Measurements from ENCODE around the gene TMEM123.
"Not testable (repeated sequence)": the region's sequence is repeated elsewhere in the genome, so short reads cannot be mapped to it uniquely, and the experiment has no call there.

Gene TMEM123

GRCh38 chr11:102389253-102389652, 63.3 kb downstream of the TMEM123 start:
- DNase-seq: no peak

GRCh38 chr11:102387043-102387781, 65.4 kb downstream of the TMEM123 start:
- DNase-seq: no peak

- DNase-seq: no peak
These were observed 66.3 kb downstream of the TMEM123 start for GRCh38 chr11:102386136-102386734.

GRCh38 chr11:102385085-102386007, 67.2 kb downstream of the TMEM123 start:
- no peak for DNase-seq

- no peak for DNase-seq
These were observed 68.0 kb downstream of the TMEM123 start for GRCh38 chr11:102384419-102385079.

- DNase-seq: no peak
These were observed 68.7 kb downstream of the TMEM123 start for GRCh38 chr11:102383839-102384238.

GRCh38 chr11:102382384-102382783, 70.2 kb downstream of the TMEM123 start:
- DNase-seq: no peak

GRCh38 chr11:102378818-102379217, 73.7 kb downstream of the TMEM123 start:
- DNase-seq: no peak

- DNase-seq: no peak
These were observed 74.7 kb downstream of the TMEM123 start for GRCh38 chr11:102377891-102378290.

GRCh38 chr11:102375720-102376399, 76.7 kb downstream of the TMEM123 start:
- DNase-seq: no peak

- not testable (repeated sequence) for DNase-seq
These were observed 77.7 kb downstream of the TMEM123 start for GRCh38 chr11:102374633-102375424.

- DNase-seq: no peak
These were observed 84.1 kb downstream of the TMEM123 start for GRCh38 chr11:102368472-102368871.

GRCh38 chr11:102367364-102367763, 85.2 kb downstream of the TMEM123 start:
- peak; percentile 10 for DNase-seq

GRCh38 chr11:102364991-102365390, 87.6 kb downstream of the TMEM123 start:
- no peak for DNase-seq

- DNase-seq: no peak
These were observed 91.2 kb downstream of the TMEM123 start for GRCh38 chr11:102361086-102362031.

- DNase-seq: no peak
These were observed 91.9 kb downstream of the TMEM123 start for GRCh38 chr11:102360681-102361080.

GRCh38 chr11:102359372-102359771, 93.2 kb downstream of the TMEM123 start:
- DNase-seq: no peak

- DNase-seq: no peak
These were observed 95.4 kb downstream of the TMEM123 start for GRCh38 chr11:102357116-102357515.

GRCh38 chr11:102347462-102348370, 104.8 kb downstream of the TMEM123 start:
- peak; percentile 41 for DNase-seq
